K562 (cell line): Measurements from ENCODE around the gene TPO. TPM values are rescaled to one million over a fixed set of nuclear protein-coding genes. Genes with fewer than 3 reads are reported as not detected.

ENCODE experiments used
- CBFA2T3 ChIP-seq: fragments of 450-650 bp; IDR thresholded peaks from 2 replicates; pipeline ENCODE4 v1.6.1; 2017
- CHCHD3 ChIP-seq: fragments of 250-450 bp; sonication (Bioruptor Pico); IDR thresholded peaks from 2 replicates; pipeline ENCODE4 v2.1.2; 2022; ENCODE audit warnings: mild to moderate bottlenecking
- KHSRP ChIP-seq: fragments of 450-650 bp; IDR thresholded peaks from 2 replicates; pipeline ENCODE4 v1.6.1; 2017
- NR2C2 ChIP-seq, 2 experiments: fragments of 200-800 bp in 1 of 2; sonication (Bioruptor generic) in 1 of 2; sonication (generic) in 1 of 2; formaldehyde crosslinking in 1 of 2; IDR thresholded peaks; 2 replicates each; pipeline versions ENCODE4 v1.6.1 to v1.8.0; 2016 to 2022; ENCODE audit warnings: mild to moderate bottlenecking in 1 of 2, missing compliant biosample characterization in 1 of 2, missing genetic modification characterization in 1 of 2, missing genetic modification reagents in 1 of 2
- POLR2H ChIP-seq: IDR thresholded peaks from 2 replicates; pipeline ENCODE4 v1.6.1; 2016; ENCODE audit warnings: missing genetic modification characterization, low read depth, mild to moderate bottlenecking, control low read depth, missing compliant biosample characterization, moderate library complexity
- VEZF1 ChIP-seq: fragments of 200-800 bp; sonication (Bioruptor generic); IDR thresholded peaks from 2 replicates; pipeline ENCODE4 v1.6.1; 2017; ENCODE audit warnings: missing genetic modification characterization, missing compliant biosample characterization
- ZEB2 ChIP-seq: fragments of 450-650 bp; IDR thresholded peaks from 2 replicates; pipeline ENCODE4 v1.6.1; 2016
- ZNF431 ChIP-seq: sonication (generic); formaldehyde crosslinking; IDR thresholded peaks from 2 replicates; pipeline ENCODE4 v1.8.0; 2022; ENCODE audit warnings: mild to moderate bottlenecking, missing genetic modification reagents
- polyA plus RNA-seq, 8 experiments: library from polyadenylated mRNA; depleted of rRNA in 4 of 8; stranded (reverse) in 5 of 8; unstranded in 3 of 8; fragments of >200 nt; fragmentation: Nextera tagmentation in 2 of 8; fragmentation: Illumina TruSeq in 1 of 8; extraction: Ambion mirVana in 2 of 8; extraction: Trizol in 1 of 8; gene quantifications; 2 replicates each; pipeline versions ENCODE4 v1.2.1 to v1.2.3, GENCODE V29; 2011 to 2014; ENCODE audit warnings: inconsistent platforms in 1 of 8, missing spikeins in 1 of 8
- total RNA-seq, 7 experiments: library from RNA; depleted of rRNA in 6 of 7; stranded (reverse); fragments of >200 nt in 6 of 7; fragmentation: Illumina TruSeq in 2 of 7; extraction: Trizol in 2 of 7; gene quantifications; 2 replicates each; pipeline versions ENCODE4 v1.2.1 to v1.2.3, GENCODE V29; 2011 to 2021; ENCODE audit warnings: low replicate concordance in 1 of 7
- TF ChIP-seq, protein P1 (sequence below), 2 experiments: fragments of 450-650 bp in 1 of 2; sonication (generic) in 1 of 2; formaldehyde crosslinking in 1 of 2; IDR thresholded peaks; 2 replicates each; pipeline versions ENCODE4 v1.7.1 to v1.9.0; 2016 to 2022; ENCODE audit warnings: inconsistent platforms in 1 of 2, mild to moderate bottlenecking in 1 of 2, missing genetic modification reagents in 1 of 2
- TF ChIP-seq, protein P2 (sequence below): fragments of 450-650 bp; IDR thresholded peaks from 2 replicates; pipeline ENCODE4 v1.6.1; 2018; ENCODE audit warnings: mild to moderate bottlenecking, low read depth; ENCODE audit not compliant: partially characterized antibody

TPO gene
- total and polyA plus RNA-seq, 9 of the 15 experiments (the other 6 are each of a cell fraction or from before 2014, with no cell fraction given) = not detected

GRCh38 chr2:1453561-1453960 lies 40.3 kb downstream of the TPO start (continued):
- TF ChIP-seq, protein P1, sequence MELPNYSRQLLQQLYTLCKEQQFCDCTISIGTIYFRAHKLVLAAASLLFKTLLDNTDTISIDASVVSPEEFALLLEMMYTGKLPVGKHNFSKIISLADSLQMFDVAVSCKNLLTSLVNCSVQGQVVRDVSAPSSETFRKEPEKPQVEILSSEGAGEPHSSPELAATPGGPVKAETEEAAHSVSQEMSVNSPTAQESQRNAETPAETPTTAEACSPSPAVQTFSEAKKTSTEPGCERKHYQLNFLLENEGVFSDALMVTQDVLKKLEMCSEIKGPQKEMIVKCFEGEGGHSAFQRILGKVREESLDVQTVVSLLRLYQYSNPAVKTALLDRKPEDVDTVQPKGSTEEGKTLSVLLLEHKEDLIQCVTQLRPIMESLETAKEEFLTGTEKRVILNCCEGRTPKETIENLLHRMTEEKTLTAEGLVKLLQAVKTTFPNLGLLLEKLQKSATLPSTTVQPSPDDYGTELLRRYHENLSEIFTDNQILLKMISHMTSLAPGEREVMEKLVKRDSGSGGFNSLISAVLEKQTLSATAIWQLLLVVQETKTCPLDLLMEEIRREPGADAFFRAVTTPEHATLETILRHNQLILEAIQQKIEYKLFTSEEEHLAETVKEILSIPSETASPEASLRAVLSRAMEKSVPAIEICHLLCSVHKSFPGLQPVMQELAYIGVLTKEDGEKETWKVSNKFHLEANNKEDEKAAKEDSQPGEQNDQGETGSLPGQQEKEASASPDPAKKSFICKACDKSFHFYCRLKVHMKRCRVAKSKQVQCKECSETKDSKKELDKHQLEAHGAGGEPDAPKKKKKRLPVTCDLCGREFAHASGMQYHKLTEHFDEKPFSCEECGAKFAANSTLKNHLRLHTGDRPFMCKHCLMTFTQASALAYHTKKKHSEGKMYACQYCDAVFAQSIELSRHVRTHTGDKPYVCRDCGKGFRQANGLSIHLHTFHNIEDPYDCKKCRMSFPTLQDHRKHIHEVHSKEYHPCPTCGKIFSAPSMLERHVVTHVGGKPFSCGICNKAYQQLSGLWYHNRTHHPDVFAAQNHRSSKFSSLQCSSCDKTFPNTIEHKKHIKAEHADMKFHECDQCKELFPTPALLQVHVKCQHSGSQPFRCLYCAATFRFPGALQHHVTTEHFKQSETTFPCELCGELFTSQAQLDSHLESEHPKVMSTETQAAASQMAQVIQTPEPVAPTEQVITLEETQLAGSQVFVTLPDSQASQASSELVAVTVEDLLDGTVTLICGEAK (IDR thresholded peaks at IDR 0.05) = no peak
- TF ChIP-seq, protein P1 (CRISPR knock-in tag; IDR thresholded peaks at IDR 0.05) = no peak
- no peak for TF ChIP-seq VEZF1
- TF ChIP-seq KHSRP = no peak
- TF ChIP-seq CHCHD3 (CRISPR knock-in tag) = no peak
- no peak for TF ChIP-seq ZNF431 (CRISPR knock-in tag)
- TF ChIP-seq NR2C2 (CRISPR knock-in tag; IDR thresholded peaks at IDR 0.05) = no peak
- TF ChIP-seq NR2C2 (tag; IDR thresholded peaks at IDR 0.05) = no peak
- no peak for TF ChIP-seq POLR2H (tag)
- TF ChIP-seq, protein P2, sequence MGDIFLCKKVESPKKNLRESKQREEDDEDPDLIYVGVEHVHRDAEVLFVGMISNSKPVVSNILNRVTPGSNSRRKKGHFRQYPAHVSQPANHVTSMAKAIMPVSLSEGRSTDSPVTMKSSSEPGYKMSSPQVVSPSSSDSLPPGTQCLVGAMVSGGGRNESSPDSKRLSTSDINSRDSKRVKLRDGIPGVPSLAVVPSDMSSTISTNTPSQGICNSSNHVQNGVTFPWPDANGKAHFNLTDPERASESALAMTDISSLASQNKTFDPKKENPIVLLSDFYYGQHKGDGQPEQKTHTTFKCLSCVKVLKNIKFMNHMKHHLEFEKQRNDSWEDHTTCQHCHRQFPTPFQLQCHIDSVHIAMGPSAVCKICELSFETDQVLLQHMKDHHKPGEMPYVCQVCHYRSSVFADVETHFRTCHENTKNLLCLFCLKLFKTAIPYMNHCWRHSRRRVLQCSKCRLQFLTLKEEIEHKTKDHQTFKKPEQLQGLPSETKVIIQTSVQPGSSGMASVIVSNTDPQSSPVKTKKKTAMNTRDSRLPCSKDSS = no peak
- TF ChIP-seq CBFA2T3 = no peak
- no peak for TF ChIP-seq ZEB2
